ENCODE data around the gene RAPSN. TPM values are rescaled to one million over a fixed set of nuclear protein-coding genes. Genes with fewer than 3 reads are reported as not detected.

The RAPSN gene
- total RNA-seq, 6 donors from 2014 or later = 0.30 to 1.1 (median 1.0) TPM; not detected in 3

DNA sequence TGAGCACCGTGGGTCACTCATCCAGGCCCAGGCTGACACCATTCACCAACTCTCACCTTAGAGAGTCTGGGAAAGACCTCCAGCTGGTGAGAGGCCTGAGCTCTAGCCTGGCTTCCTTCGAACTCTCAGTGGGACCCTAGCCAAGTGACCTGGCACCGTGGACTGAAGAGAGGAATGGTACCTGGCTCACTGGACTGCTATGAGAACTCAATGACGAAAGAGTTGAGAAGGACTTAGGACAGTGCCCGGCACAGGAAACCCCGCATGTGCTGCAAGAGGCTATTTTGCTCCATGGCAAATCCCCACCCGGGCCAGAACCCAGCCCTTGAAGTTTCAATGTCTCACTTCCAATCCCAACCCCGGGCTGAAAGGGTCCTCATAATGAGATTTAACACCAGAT lies 605 bp upstream of the RAPSN start:
- H3K4me1 ChIP-seq = peaks cover 0 to 5% (median 0%) of the 10 kb centered on the region in 4 donors
- ATAC-seq (ENCODE audit: low FRiP score in 2 of 2) = no peak
- no peak overlapping the region for H3K27ac ChIP-seq
- no peak for DNase-seq
- H3K36me3 ChIP-seq = no peaks in the 10 kb centered on the region
- no peak overlapping the region for H3K4me3 ChIP-seq
- WGBS, 2 donors = 71% methylated on average over 3 to 8 of the region's 8 CpGs
- H3K27me3 ChIP-seq = no peaks in the 10 kb centered on the region
- no peaks in the 10 kb centered on the region for H3K9me3 ChIP-seq
- TF ChIP-seq POLR2AphosphoS5 (IDR thresholded peaks at IDR 0.05) (no peak), EP300 (IDR thresholded peaks at IDR 0.05) (no peak), POLR2A (IDR thresholded peaks at IDR 0.05) (no peak)
- TF ChIP-seq, protein P1, sequence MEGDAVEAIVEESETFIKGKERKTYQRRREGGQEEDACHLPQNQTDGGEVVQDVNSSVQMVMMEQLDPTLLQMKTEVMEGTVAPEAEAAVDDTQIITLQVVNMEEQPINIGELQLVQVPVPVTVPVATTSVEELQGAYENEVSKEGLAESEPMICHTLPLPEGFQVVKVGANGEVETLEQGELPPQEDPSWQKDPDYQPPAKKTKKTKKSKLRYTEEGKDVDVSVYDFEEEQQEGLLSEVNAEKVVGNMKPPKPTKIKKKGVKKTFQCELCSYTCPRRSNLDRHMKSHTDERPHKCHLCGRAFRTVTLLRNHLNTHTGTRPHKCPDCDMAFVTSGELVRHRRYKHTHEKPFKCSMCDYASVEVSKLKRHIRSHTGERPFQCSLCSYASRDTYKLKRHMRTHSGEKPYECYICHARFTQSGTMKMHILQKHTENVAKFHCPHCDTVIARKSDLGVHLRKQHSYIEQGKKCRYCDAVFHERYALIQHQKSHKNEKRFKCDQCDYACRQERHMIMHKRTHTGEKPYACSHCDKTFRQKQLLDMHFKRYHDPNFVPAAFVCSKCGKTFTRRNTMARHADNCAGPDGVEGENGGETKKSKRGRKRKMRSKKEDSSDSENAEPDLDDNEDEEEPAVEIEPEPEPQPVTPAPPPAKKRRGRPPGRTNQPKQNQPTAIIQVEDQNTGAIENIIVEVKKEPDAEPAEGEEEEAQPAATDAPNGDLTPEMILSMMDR (IDR thresholded peaks at IDR 0.05) = no peak

DNA sequence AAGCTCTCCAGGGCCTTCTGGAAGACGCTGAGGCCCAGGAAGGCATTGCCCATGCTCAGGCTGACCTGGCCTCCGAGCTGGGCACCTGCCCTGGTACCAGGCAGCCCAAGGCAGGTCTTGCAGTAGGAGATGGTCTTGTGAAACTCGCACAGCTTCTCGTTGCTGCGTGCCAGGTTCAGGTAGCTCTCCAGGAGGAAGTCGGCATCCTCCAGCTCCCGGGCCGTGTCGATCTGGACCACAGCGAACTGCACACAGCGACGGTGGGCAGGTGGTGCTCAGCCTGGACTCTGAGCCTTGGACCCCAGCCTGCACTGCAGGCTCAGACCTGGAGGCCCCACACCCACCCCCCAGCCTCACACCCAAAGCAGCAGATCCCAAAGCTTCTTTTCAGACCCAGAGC lies 1.0 kb downstream of the RAPSN start:
- TF ChIP-seq EP300 (IDR thresholded peaks at IDR 0.05) (no peak), POLR2A (IDR thresholded peaks at IDR 0.05) (no peak), POLR2AphosphoS5 (IDR thresholded peaks at IDR 0.05) (no peak)
- TF ChIP-seq, protein P1 (IDR thresholded peaks at IDR 0.05) = no peak
- H3K4me3 ChIP-seq = no peak overlapping the region
- H3K27me3 ChIP-seq = no peaks in the 10 kb centered on the region
- no peaks in the 10 kb centered on the region for H3K36me3 ChIP-seq
- no peaks in the 10 kb centered on the region for H3K9me3 ChIP-seq
- ATAC-seq (ENCODE audit: low FRiP score in 2 of 2) = peak in 1 of 2 donors; percentile 24
- H3K4me1 ChIP-seq = no peaks in the 10 kb centered on the region
- no peak overlapping the region for H3K27ac ChIP-seq
- 73% methylated on average over 3 of the region's 12 CpGs; no CpG with 5 or more reads in 1 of the 2 donors for WGBS, 2 donors
- peak in 1 of 2 donors; percentile 60 for DNase-seq

DNA sequence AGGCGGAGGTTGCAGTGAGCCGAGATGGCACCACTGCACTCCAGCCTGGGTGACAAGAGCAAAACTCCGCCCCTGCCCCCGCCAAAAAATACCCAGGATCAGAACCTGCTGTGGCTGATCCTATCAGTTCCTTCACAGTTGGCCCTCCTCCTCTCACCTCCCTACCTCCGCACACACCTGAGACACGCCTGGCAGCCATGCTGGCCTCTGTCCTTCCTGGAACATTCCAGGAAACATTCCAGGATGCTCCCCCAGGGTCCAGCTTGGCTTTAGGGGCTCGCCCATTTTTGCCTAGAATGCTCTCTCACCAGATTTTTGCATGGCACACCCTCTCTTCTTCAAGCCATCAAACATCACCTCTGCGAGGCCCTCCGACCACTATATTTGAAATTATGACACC lies 2.1 kb downstream of the RAPSN start:
- no peak overlapping the region for H3K27ac ChIP-seq
- 92 to 93% methylated on average over 9 of the region's 9 CpGs for WGBS, 2 donors

DNA sequence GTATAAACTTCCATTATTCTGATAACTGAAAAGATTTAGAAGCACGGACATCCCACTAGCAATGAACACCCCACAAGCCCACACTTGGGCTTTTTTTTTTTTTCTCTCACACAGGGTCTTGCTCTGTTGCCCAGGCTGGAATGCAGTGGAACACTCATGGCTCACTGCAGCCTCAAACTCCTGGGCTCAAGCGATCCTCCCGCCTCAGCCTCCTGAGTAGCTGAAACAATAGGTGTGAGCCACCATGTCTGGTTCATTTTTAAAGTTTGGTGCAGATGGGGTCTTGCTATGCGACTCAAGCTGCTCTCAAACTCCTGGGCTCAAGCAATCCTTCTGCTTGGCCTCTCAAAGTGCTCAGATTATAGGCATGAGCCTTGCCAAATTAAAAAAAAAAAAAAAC lies 3.1 kb downstream of the RAPSN start:
- no peak for DNase-seq
- 89 to 95% methylated on average over 3 to 4 of the region's 4 CpGs for WGBS, 2 donors

More for the DNA sequence above, 2.1 kb downstream of the RAPSN start:
- DNase-seq (no peak), ATAC-seq (ENCODE audit: low FRiP score in 2 of 2) (no peak)
- Histone ChIP-seq H3K27me3 (no peaks in the 10 kb centered on the region), H3K9me3 (no peaks in the 10 kb centered on the region), H3K36me3 (no peaks in the 10 kb centered on the region), H3K4me3 (no peak overlapping the region), H3K4me1 (no peaks in the 10 kb centered on the region)
- TF ChIP-seq POLR2AphosphoS5 (IDR thresholded peaks at IDR 0.05) = no peak
- TF ChIP-seq EP300 (IDR thresholded peaks at IDR 0.05) = no peak
- TF ChIP-seq, protein P1 (IDR thresholded peaks at IDR 0.05) = no peak
- TF ChIP-seq POLR2A (IDR thresholded peaks at IDR 0.05) = no peak

DNA sequence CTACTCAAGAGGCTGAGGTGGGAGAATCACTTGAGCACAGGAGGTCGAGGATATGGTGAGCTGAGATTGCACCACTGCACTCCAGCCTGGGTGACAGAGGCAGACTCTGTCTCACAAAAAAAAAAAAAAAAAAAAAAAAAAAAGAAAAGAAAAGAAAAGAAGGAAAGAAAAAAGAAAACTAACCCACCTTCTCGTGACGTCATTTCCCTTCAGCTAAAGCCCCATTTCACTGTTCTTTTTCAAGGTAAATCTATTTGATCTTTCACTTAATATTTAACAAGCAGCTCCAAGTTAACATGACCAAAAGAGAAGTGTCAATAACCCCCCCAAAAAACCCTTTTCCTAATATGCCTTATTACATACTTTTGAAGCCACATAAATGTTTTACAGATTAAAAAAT lies 5.1 kb downstream of the RAPSN start:
- Histone ChIP-seq H3K27ac (no peak overlapping the region), H3K4me3 (no peak overlapping the region), H3K27me3 (no peaks in the 10 kb centered on the region), H3K4me1 (no peaks in the 10 kb centered on the region), H3K9me3 (no peaks in the 10 kb centered on the region), H3K36me3 (no peaks in the 10 kb centered on the region)
- ATAC-seq (ENCODE audit: low FRiP score in 2 of 2) = no peak
- DNase-seq = no peak
- 71 to 73% methylated on average over 3 of the region's 3 CpGs for WGBS, 2 donors
- TF ChIP-seq POLR2AphosphoS5 (IDR thresholded peaks at IDR 0.05) = no peak
- TF ChIP-seq POLR2A (IDR thresholded peaks at IDR 0.05) = no peak
- TF ChIP-seq, protein P1 (IDR thresholded peaks at IDR 0.05) = no peak
- no peak for TF ChIP-seq EP300 (IDR thresholded peaks at IDR 0.05)

More for the DNA sequence above, 3.1 kb downstream of the RAPSN start:
- no peak overlapping the region for H3K27ac ChIP-seq
- no peak for ATAC-seq (ENCODE audit: low FRiP score in 2 of 2)
- no peaks in the 10 kb centered on the region for H3K36me3 ChIP-seq
- H3K4me1 ChIP-seq = no peaks in the 10 kb centered on the region
- H3K27me3 ChIP-seq = no peaks in the 10 kb centered on the region
- no peak overlapping the region for H3K4me3 ChIP-seq
- no peak for TF ChIP-seq EP300 (IDR thresholded peaks at IDR 0.05)
- TF ChIP-seq, protein P1 (IDR thresholded peaks at IDR 0.05) = no peak
- no peak for TF ChIP-seq POLR2A (IDR thresholded peaks at IDR 0.05)
- TF ChIP-seq POLR2AphosphoS5 (IDR thresholded peaks at IDR 0.05) = no peak
- H3K9me3 ChIP-seq = no peaks in the 10 kb centered on the region

All from upper lobe of left lung (tissue), 6 donors.